ENCODE measurements around the gene RCOR3.

DNA sequence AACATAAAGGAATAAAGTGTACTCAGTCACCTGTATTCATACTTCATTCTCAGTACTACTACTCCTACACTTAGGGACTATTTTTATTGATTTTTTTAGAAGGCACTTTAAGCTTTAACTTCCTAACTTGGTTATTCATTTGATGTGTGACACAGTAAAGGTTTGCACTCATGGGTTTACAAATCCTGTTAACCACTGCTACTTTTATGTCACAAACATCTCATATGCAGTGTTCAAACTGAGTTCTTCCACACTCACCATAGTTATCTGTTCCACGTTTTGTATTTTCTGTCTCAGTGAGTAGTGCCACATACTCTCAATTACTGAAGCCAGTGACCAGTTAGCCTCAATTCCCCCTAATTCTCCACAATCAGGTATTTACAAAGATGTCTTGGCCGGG is 33.2 kb downstream of the RCOR3 start:
- TF ChIP-seq SUZ12 (IDR thresholded peaks at IDR 0.05; ENCODE audit: extremely low read depth, insufficient read depth, insufficient read length) (no peak), ZNF274 (IDR thresholded peaks at IDR 0.05; ENCODE audit: low read depth, low read length) (no peak), YY1 (IDR thresholded peaks at IDR 0.05; ENCODE audit: insufficient read depth, insufficient read length) (no peak)
